GM19099 (cell line): ENCODE data around the gene FIGNL2.

Experiments
- POLR2A ChIP-seq: IDR thresholded peaks from 3 replicates; pipeline ENCODE4 v1.6.1; 2011; ENCODE audit warnings: low read depth; ENCODE audit not compliant: insufficient read length; ENCODE audit errors: extremely low read depth

FIGNL2 gene

GRCh38 chr12:51865757-51866270 lies 17.3 kb upstream of the FIGNL2 start:
- TF ChIP-seq POLR2A: no peak

GRCh38 chr12:51864833-51865670 lies 16.5 kb upstream of the FIGNL2 start:
- TF ChIP-seq POLR2A: no peak

GRCh38 chr12:51863933-51864832 lies 15.7 kb upstream of the FIGNL2 start:
- no peak for TF ChIP-seq POLR2A

GRCh38 chr12:51863363-51863932 lies 14.9 kb upstream of the FIGNL2 start:
- no peak for TF ChIP-seq POLR2A

GRCh38 chr12:51862947-51863346 lies 14.4 kb upstream of the FIGNL2 start:
- TF ChIP-seq POLR2A: no peak

GRCh38 chr12:51860986-51861385 lies 12.5 kb upstream of the FIGNL2 start:
- no peak for TF ChIP-seq POLR2A

GRCh38 chr12:51855586-51856428 lies 7.3 kb upstream of the FIGNL2 start:
- no peak for TF ChIP-seq POLR2A

GRCh38 chr12:51852404-51853137 lies 4.1 kb upstream of the FIGNL2 start:
- TF ChIP-seq POLR2A: no peak

- TF ChIP-seq POLR2A: no peak
Measured at GRCh38 chr12:51851413-51852124, 3.1 kb upstream of the FIGNL2 start.

- TF ChIP-seq POLR2A: no peak
Measured at GRCh38 chr12:51850965-51851299, 2.4 kb upstream of the FIGNL2 start.

- TF ChIP-seq POLR2A: no peak
Measured at GRCh38 chr12:51850081-51850964, 1.8 kb upstream of the FIGNL2 start.

GRCh38 chr12:51848841-51849735 lies 570 bp upstream of the FIGNL2 start:
- no peak for TF ChIP-seq POLR2A
